Choroid plexus epithelial cell (primary cell): Measurements from ENCODE around the gene SSUH2.
"Not testable (repeated sequence)": the region's sequence is repeated elsewhere in the genome, so short reads cannot be mapped to it uniquely, and the experiment has no call there.

Source experiments
- DNase-seq: peaks from one replicate; pipeline ENCODE4 v3.0.0-alpha.2; 2010; ENCODE audit warnings: low read depth
- H3K4me3 ChIP-seq: 2 replicates; pipeline ENCODE4 v1.5.1; 2011; ENCODE audit warnings: low read depth, mild to moderate bottlenecking, control low read depth, low read length, moderate library complexity
- CTCF ChIP-seq: conservative IDR thresholded peaks from 2 replicates; pipeline ENCODE4 v1.5.1; 2011; ENCODE audit warnings: low read depth, mild to moderate bottlenecking, control low read depth, inconsistent platforms, low read length, moderate library complexity

Gene SSUH2

GRCh38 chr3:8655387-8655835 lies 10.8 kb upstream of the SSUH2 start:
- no peak for TF ChIP-seq CTCF
- DNase-seq = no peak
- no peak overlapping the region for H3K4me3 ChIP-seq

GRCh38 chr3:8654572-8655329 lies 10.2 kb upstream of the SSUH2 start:
- DNase-seq, H3K4me3 ChIP-seq: not testable (repeated sequence)

GRCh38 chr3:8653800-8654408 lies 9.3 kb upstream of the SSUH2 start:
- no peak for TF ChIP-seq CTCF
- no peak overlapping the region for H3K4me3 ChIP-seq
- DNase-seq = no peak

GRCh38 chr3:8652324-8652987 lies 7.9 kb upstream of the SSUH2 start:
- TF ChIP-seq CTCF = no peak
- no peak for DNase-seq
- H3K4me3 ChIP-seq = no peak overlapping the region

- DNase-seq = no peak
- TF ChIP-seq CTCF = no peak
- H3K4me3 ChIP-seq = no peak overlapping the region
Measured at GRCh38 chr3:8651418-8652323, 7.1 kb upstream of the SSUH2 start.

DNA sequence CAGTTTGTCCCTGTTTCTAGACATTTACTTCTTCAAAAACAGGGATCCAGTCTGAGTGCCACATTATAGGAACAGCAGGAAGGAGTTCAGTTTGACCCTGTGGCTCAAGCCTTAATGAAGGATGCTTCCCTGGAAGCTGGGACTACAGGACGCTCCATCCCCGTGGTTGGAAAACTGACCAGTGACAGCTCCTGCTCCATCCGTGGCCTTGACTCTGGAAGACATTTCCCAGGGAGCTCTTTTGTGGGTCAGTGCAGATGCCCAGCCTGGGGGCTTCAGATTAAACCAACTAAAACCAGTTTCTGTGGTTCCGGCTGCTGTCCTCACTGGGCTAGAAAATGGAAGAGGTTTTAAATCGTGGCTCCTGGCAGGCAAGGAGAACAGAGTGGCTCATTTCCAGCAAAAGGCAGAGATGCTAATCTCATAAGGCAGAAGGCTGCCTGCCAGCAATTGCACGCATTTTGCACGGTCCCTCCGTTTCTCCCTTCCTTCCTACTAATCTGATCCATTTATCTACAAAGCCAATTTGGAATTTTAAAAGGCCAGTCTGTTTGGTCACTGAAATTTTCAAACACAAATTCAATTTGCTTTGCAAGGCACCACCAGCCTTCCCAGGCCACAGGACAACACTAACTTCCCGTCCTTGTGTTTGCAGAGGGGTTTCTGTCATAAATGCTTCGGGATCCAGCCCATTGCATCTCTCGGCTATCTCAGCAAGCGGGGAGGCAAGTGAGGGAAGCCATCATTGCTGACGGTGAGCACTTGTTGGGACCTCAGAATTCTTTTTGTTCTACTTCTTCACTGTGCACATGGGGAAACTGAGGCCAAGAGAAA lies 6.2 kb upstream of the SSUH2 start:
- H3K4me3 ChIP-seq = no peak overlapping the region
- no peak for TF ChIP-seq CTCF
- DNase-seq = no peak
